Activated B cell treated with CpG ODN at 0.5 μM for 24 hours (primary cell): ENCODE results near the gene RDH12. TPM values are rescaled to one million over a fixed set of nuclear protein-coding genes. Genes with fewer than 3 reads are reported as not detected.

Source experiments
- ATAC-seq: fragments of 200-7000 bp; cut with Tn5 transposase; one replicate; pipeline ENCODE4 v1.10.0; 2021; ENCODE audit warnings: low read depth, mild to moderate bottlenecking, moderate library complexity
- CTCF ChIA-PET: fragments of 350-600 bp; sonication (Branson Sonifier 250); formaldehyde crosslinking; loops from one replicate; lab custom pipeline; 2021; ENCODE audit warnings: antibody characterized with exemption; lab: Charles Lee
- POLR2A ChIA-PET: fragments of 350-600 bp; sonication (Branson Sonifier 250); formaldehyde crosslinking; loops from one replicate; lab custom pipeline; 2021; ENCODE audit warnings: antibody characterized with exemption; lab: Charles Lee
- DNase-seq: peaks from one replicate; pipeline ENCODE4 v3.0.0; 2022
- H3K27ac Mint-ChIP-seq: one replicate; pipeline ENCODE4 v1.8.0; 2020; ENCODE audit warnings: mixed read lengths
- H3K27me3 Mint-ChIP-seq: one replicate; pipeline ENCODE4 v1.8.0; 2021; ENCODE audit warnings: mixed read lengths
- H3K36me3 Mint-ChIP-seq: one replicate; pipeline ENCODE4 v1.8.0; 2021; ENCODE audit warnings: low read depth, mixed read lengths
- H3K4me1 Mint-ChIP-seq: one replicate; pipeline ENCODE4 v1.8.0; 2021; ENCODE audit warnings: mixed read lengths
- H3K4me3 Mint-ChIP-seq: one replicate; pipeline ENCODE4 v1.8.0; 2020; ENCODE audit warnings: mild to moderate bottlenecking, mixed read lengths
- H3K9me3 Mint-ChIP-seq: one replicate; pipeline ENCODE4 v1.8.0; 2020; ENCODE audit warnings: mixed read lengths
- intact Hi-C: fragments of 100-400 bp; cut with micrococcal nuclease; formaldehyde crosslinking; loops from one replicate; pipeline ENCODE4 v1.15.1; 2024
- total RNA-seq: library from RNA; stranded (reverse); gene quantifications from 2 replicates; pipeline ENCODE4 v1.2.3, GENCODE V29; 2022
- TF ChIP-seq, protein P1 (sequence below): fragments of 200-600 bp; IDR thresholded peaks from one replicate; pipeline ENCODE4 v1.8.0; 2022; ENCODE audit warnings: antibody characterized with exemption, mild to moderate bottlenecking

Gene RDH12
- total RNA-seq, 1 donor from 2014 or later: not detected

DNA sequence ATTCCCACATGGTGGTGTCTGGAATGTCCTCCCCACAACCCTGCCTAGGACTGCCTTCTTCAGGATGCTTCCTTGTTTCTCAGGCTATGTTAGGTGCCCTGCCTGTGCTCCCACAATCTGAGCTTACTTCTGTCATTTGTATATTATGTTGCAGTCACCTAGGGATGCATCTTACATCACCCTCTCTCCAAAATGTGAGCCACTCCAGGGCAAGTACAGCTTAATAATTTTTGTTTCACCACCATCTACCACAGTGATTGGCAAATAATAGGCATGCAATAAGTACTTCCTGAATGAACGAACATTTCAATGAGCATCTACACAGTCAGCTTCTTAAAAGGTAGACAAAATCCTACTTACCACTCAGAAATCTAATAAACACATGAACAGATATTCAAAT lies 77.1 kb downstream of the RDH12 start:
- Mint-ChIP-seq H3K4me1 (no peaks in the 10 kb centered on the region), H3K27me3 (no peaks in the 10 kb centered on the region), H3K4me3 (no peak overlapping the region), H3K9me3 (no peaks in the 10 kb centered on the region), H3K36me3 (peaks cover 97% of the 10 kb centered on the region), H3K27ac (no peak overlapping the region)
- DNase-seq (no peak), ATAC-seq (no peak)
- TF ChIP-seq, protein P1, sequence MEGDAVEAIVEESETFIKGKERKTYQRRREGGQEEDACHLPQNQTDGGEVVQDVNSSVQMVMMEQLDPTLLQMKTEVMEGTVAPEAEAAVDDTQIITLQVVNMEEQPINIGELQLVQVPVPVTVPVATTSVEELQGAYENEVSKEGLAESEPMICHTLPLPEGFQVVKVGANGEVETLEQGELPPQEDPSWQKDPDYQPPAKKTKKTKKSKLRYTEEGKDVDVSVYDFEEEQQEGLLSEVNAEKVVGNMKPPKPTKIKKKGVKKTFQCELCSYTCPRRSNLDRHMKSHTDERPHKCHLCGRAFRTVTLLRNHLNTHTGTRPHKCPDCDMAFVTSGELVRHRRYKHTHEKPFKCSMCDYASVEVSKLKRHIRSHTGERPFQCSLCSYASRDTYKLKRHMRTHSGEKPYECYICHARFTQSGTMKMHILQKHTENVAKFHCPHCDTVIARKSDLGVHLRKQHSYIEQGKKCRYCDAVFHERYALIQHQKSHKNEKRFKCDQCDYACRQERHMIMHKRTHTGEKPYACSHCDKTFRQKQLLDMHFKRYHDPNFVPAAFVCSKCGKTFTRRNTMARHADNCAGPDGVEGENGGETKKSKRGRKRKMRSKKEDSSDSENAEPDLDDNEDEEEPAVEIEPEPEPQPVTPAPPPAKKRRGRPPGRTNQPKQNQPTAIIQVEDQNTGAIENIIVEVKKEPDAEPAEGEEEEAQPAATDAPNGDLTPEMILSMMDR: no peak
- ChIA-PET POLR2A (no interaction called here), CTCF (no interaction called here)
- intact Hi-C loops: no loop called here

DNA sequence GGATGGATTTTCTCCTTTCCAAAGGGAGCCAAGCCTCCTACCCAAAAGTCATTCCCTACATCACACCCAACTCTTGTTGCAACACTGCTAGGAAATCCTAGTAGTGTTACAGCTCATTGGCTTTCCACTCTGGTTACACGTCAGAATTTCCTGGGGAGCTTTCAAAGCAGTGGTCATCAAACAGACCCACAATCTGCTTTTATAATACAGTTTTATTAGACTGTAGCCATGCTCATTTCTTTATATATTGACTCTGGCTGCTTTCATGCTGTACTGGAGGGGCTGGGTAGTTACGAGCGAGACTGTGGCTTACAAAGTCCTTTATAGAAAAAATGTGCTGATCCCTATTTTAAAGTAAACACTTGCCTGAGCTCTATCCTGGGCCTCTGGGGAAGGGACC lies 80.4 kb downstream of the RDH12 start:
- peaks cover 98% of the 10 kb centered on the region for H3K36me3 Mint-ChIP-seq
- H3K4me3 Mint-ChIP-seq: no peak overlapping the region
- ATAC-seq (no peak), DNase-seq (no peak)
- POLR2A ChIA-PET: interaction anchor here (0.6 kb wide), 1 partner anchor 1992 kb away, joined by 3 read pairs; no protein-coding TSS in a partner anchor
- CTCF ChIA-PET: no interaction called here
- TF ChIP-seq, protein P1: no peak
- no peak overlapping the region for H3K27ac Mint-ChIP-seq
- intact Hi-C loops: no loop called here
- H3K9me3 Mint-ChIP-seq: no peaks in the 10 kb centered on the region
- no peaks in the 10 kb centered on the region for H3K4me1 Mint-ChIP-seq
- no peaks in the 10 kb centered on the region for H3K27me3 Mint-ChIP-seq

Other genes starting within 250 kb of the RDH12 start
- gene TMEM229B, start 213.2 kb upstream of the RDH12 start, total RNA-seq: 3.3 and 3.7 TPM in 2 replicates
- 0.20 and 0.61 TPM in 2 replicates for gene PLEKHH1, start 168.6 kb upstream of the RDH12 start, total RNA-seq
- 21.9 and 26.4 TPM in 2 replicates for gene PIGH, start 101.6 kb upstream of the RDH12 start, total RNA-seq
- gene ARG2, start 82.0 kb upstream of the RDH12 start, total RNA-seq: 0.40 and 0.46 TPM in 2 replicates
- gene VTI1B, start 27.3 kb upstream of the RDH12 start, total RNA-seq: 76.3 and 78.9 TPM in 2 replicates
- 33.0 and 34.7 TPM in 2 replicates for gene RDH11, start 6.1 kb upstream of the RDH12 start, total RNA-seq
- 40.7 and 41.1 TPM in 2 replicates for gene ZFYVE26, start 114.7 kb downstream of the RDH12 start, total RNA-seq
- gene RAD51B, start 117.9 kb downstream of the RDH12 start, total RNA-seq: 40.0 and 53.9 TPM in 2 replicates